LNCAP (cell line): ENCODE data around the gene FHOD3.

Source experiments
- TF ChIP-seq, protein P1 (sequence below): fragments of 450-650 bp; IDR thresholded peaks from 2 replicates; pipeline ENCODE4 v1.5.1; 2017; ENCODE audit warnings: mild to moderate bottlenecking

The FHOD3 gene

DNA sequence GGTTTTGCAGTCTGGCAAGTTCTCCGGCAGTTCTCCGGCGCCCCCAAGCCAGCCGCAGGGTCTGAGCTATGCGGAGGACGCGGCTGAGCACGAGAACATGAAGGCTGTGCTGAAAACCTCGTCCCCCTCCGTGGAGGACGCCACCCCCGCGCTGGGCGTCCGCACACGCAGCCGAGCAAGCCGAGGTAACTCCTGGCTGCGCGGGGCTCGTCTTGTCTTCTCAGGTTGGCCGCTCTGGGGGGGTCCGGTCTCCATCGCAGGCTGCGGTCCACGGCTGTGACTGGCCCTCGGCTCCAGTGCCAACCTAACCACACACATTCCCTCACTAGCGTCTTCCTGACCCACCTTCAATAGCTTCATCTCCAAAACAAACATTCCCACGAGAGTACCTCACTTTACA, 463.1 kb downstream of the FHOD3 start:
- TF ChIP-seq, protein P1, sequence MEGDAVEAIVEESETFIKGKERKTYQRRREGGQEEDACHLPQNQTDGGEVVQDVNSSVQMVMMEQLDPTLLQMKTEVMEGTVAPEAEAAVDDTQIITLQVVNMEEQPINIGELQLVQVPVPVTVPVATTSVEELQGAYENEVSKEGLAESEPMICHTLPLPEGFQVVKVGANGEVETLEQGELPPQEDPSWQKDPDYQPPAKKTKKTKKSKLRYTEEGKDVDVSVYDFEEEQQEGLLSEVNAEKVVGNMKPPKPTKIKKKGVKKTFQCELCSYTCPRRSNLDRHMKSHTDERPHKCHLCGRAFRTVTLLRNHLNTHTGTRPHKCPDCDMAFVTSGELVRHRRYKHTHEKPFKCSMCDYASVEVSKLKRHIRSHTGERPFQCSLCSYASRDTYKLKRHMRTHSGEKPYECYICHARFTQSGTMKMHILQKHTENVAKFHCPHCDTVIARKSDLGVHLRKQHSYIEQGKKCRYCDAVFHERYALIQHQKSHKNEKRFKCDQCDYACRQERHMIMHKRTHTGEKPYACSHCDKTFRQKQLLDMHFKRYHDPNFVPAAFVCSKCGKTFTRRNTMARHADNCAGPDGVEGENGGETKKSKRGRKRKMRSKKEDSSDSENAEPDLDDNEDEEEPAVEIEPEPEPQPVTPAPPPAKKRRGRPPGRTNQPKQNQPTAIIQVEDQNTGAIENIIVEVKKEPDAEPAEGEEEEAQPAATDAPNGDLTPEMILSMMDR: no peak

DNA sequence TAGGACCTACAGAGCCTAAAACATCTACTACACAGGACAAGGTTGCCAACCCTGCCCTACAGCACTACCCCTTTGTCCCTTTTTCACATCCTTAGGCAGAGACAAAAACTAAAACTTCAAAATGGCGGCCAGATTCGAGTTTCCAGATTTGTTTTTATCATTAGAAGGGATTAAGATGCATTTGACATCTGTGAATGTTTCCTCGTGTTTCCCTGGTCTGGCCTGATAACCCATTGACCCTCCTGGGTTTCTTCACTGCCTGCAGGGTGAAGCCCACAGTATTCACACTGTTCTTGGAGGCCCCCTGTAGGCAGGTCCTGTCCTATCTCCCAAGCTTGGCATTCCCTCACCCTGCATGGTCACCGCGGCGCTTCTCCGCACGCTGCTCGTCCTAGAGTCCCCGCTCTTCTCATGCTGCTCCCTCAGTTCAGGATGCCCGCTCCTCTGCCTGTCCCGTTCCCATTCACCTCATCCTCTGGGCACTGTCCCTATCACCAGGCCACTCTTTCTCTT, 463.7 kb downstream of the FHOD3 start:
- TF ChIP-seq, protein P1: no peak

DNA sequence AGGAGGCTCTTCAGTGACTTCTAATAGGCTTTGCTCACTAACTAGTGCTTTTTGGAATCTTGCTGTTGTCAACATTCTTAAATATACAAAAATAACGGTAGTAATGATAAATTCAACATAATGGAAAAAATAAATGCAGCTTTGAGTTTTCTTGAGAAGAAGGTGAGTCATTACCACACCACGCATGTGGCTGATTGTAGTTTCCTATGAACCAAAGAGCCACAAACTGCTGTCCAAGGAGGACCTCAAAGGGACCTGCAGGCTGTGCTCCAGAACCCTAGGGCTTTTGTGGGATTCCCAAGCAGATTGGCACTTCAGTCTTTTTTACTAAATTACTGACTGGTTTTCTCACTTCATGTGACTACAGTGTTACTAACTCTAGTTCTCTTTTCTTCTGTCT, 464.6 kb downstream of the FHOD3 start:
- TF ChIP-seq, protein P1: no peak

DNA sequence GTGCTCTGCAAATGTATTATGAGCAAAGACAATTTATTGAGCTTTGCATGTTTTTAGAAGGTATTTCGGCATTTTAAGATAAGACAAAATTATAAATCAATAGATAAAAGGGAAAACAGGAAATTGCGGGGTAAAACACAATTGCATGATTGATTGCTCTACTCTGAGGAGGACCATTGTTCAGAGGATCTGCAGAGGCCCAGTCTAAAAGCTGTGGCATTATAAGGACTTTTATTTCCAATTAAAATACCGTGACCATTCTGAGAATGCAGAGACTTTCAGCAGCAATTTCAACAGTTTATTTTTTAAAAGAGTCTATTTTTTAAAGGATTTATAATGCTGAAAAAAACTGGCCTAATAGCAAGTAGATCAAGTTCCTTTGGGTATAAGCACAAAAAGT, 469.3 kb downstream of the FHOD3 start:
- TF ChIP-seq, protein P1: no peak

DNA sequence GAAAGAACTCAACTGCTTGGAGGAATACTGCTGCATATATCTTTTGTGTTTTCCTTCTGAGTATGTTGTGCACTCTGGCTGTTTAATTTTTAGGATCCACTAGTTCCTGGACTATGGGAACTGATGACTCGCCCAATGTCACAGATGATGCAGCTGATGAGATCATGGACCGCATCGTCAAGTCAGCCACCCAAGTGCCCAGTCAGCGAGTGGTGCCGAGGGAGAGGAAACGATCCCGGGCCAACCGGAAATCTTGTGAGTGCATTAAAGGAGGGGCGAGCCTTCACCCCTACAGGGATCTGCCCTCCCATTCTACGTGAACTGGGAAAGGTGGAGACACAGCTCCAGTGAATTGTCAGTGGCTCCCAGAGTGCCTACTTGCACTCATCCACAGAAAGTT, 471.7 kb downstream of the FHOD3 start:
- TF ChIP-seq, protein P1: no peak

DNA sequence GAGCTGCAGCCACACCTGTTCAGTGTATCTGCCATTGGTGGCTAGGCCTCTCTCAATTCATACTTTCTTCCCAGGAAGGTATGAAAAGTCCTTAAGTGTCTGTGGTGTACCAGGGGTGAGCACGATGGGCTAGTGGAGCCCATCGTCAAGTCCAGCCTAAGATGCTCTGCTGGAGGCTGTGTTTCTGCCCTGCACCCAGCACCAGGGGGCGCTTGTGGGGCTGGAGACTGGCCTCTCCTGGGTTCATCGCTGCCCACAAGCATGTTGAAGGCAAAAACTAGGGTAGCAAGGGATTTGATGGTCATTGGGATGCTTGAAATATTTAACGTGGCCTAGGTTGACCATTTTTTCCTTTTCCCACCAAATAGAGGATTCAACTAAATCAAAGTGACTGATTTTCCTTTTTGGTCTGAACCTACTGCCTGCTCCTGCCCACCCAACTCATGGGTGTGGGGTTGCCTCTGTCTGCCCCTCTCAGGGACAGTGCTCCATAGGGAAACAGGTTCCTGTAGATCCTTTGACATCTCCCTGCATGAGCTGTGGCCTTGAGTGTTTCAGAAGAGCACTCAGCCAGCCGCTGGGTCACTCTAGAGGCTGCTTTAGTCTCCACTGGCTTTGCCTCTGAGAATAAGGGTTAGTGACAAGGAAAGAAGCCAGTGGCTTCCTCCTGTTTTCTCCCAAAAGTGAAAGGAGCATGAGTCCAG, 472.2 kb downstream of the FHOD3 start:
- TF ChIP-seq, protein P1: peak; percentile 48

DNA sequence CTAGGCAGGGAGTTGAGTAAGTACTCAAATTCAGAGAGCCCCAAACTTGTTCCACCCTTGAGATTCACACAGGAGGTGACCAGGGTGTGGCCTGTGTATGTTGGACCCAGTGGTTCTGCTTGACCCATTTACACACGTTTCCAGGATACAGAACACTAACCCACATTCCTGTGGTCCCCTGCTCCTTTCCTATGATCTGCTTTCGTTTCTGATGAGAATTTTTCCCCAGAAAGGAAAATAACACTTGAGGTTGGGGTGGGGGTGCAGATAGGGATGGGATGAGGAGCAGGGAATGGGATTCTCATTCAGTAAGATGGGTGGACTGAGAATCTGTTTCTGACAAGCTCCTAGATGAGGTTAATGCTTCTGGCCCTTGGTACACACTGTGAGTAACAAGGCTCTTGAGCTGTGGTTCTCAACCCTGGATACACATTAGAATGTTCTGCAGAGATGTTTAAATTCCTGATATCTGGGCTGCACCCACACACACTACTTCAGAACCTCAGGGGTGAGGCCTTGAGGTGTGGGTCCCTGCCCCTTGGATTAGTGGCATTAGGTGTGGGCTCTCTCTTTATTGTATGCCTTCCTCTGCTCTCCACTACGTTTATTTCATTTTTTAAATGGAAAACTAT, 472.9 kb downstream of the FHOD3 start:
- TF ChIP-seq, protein P1: no peak
